Measurements from ENCODE around the gene GTPBP1.

GTPBP1 gene

DNA sequence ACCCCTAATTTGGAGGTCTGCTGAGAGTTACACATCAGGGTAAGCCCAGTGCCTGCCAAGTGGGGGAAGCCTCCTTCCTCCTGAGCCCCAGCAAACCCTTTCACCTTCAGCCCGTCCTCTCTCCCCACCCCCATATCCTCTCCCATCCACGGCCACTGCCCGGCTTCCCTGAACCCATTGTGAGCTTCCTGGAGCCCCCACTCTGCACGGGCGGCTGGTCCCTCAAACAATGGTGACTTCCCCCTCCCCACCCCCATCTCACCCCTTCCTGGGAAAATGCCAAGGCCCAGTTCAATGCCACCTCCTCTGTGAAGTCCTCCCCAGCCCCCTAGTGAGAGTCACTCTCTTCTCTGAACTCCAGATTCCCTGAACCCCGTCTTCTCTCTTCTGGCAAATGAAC, 70.3 kb downstream of the GTPBP1 start:
- Histone ChIP-seq H3K36me3 (ENCODE audit: control insufficient read depth, insufficient read depth, low read length) (no peaks in the 10 kb centered on the region), H3K9ac (ENCODE audit: low read length) (no peak overlapping the region), H3K4me3 (ENCODE audit: low read length) (no peak overlapping the region), H3K9me3 (ENCODE audit: control insufficient read depth, low read length) (no peaks in the 10 kb centered on the region), H3K27me3 (ENCODE audit: control insufficient read depth, insufficient read depth, low read length) (no peaks in the 10 kb centered on the region), H3K4me1 (ENCODE audit: control insufficient read depth, insufficient read depth, low read length) (no peaks in the 10 kb centered on the region)

DNA sequence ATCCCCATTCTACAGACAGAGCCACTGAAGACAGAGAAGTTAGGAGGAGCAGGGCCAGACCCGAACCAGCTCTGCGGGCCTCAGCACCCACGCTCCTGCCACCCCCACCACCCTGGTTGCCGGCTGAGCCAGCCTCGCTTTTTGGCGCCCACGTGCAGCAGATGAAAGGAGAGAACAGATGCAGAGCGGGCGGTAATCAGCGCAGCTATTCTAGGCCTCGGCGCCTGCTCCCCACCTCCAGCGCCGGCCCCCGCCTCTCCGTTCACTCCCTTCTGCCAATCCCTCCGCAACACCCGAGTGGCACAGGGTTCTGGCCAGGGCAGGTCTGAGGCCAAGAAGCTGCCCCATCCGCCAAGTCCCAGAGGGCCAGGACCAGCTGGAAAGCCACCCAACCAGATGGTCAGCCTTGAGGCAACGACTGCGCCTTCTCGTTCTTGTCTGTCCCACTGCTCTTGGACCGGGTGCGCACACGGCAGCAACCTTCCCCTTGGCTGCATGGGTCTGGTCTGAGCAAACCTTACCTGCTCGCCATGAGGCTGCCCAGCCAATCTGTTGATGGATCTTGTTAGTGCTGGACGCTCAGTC, 71.4 kb downstream of the GTPBP1 start:
- Histone ChIP-seq H3K4me3 (ENCODE audit: low read length) (no peak overlapping the region), H3K4me1 (ENCODE audit: control insufficient read depth, insufficient read depth, low read length) (no peaks in the 10 kb centered on the region), H3K9me3 (ENCODE audit: control insufficient read depth, low read length) (no peaks in the 10 kb centered on the region), H3K27me3 (ENCODE audit: control insufficient read depth, insufficient read depth, low read length) (no peaks in the 10 kb centered on the region), H3K36me3 (ENCODE audit: control insufficient read depth, insufficient read depth, low read length) (no peaks in the 10 kb centered on the region), H3K9ac (ENCODE audit: low read length) (no peak overlapping the region)

GRCh38 chr22:38781033-38781432, 75.3 kb downstream of the GTPBP1 start:
- H3K27me3 ChIP-seq (ENCODE audit: control insufficient read depth, insufficient read depth, low read length), result no peaks in the 10 kb centered on the region
- H3K4me3 ChIP-seq (ENCODE audit: low read length), result no peak overlapping the region
- H3K9ac ChIP-seq (ENCODE audit: low read length), result no peak overlapping the region
- H3K4me1 ChIP-seq (ENCODE audit: control insufficient read depth, insufficient read depth, low read length), result no peaks in the 10 kb centered on the region
- no peaks in the 10 kb centered on the region for H3K36me3 ChIP-seq (ENCODE audit: control insufficient read depth, insufficient read depth, low read length)
- no peaks in the 10 kb centered on the region for H3K9me3 ChIP-seq (ENCODE audit: control insufficient read depth, low read length)

DNA sequence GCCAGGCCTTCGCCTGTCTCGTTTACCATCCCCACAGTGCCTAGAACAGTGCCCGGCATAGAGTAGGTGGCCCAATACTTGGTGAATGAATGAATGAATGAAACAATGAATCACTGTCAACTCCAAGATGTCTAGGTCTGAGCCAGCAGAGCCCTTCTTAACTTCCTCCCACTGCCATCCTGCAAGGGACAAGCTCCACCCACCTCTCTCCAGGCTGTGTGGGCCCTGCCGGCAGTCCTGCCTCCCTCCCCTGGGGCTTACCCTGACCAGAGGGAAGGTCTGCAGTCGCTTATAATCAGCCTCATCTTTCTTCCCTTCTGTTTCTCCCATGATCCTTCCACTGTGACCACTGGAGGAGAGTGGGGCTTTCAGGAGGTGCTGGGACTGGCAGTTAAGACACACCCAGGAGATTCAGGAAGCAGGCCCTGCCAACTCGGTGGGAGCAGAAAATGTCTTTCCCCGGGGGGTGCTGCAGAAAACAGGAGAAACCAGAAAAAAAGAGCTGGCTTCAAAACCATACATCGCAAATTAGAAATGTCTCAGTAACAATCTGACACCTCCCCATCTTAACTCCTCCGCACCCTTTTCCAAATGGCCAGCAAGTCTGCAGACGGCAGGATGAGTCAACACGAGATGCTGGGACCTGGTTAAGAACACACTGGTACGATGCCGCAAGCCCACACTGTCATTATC, 76.8 kb downstream of the GTPBP1 start:
- Histone ChIP-seq H3K9me3 (ENCODE audit: control insufficient read depth, low read length) (no peaks in the 10 kb centered on the region), H3K9ac (ENCODE audit: low read length) (no peak overlapping the region), H3K27me3 (ENCODE audit: control insufficient read depth, insufficient read depth, low read length) (no peaks in the 10 kb centered on the region), H3K4me3 (ENCODE audit: low read length) (no peak overlapping the region), H3K4me1 (ENCODE audit: control insufficient read depth, insufficient read depth, low read length) (no peaks in the 10 kb centered on the region), H3K36me3 (ENCODE audit: control insufficient read depth, insufficient read depth, low read length) (no peaks in the 10 kb centered on the region)

Measured in mucosa of stomach (tissue), 1 donor.